ENCODE measurements around the gene GPR3.

DNA sequence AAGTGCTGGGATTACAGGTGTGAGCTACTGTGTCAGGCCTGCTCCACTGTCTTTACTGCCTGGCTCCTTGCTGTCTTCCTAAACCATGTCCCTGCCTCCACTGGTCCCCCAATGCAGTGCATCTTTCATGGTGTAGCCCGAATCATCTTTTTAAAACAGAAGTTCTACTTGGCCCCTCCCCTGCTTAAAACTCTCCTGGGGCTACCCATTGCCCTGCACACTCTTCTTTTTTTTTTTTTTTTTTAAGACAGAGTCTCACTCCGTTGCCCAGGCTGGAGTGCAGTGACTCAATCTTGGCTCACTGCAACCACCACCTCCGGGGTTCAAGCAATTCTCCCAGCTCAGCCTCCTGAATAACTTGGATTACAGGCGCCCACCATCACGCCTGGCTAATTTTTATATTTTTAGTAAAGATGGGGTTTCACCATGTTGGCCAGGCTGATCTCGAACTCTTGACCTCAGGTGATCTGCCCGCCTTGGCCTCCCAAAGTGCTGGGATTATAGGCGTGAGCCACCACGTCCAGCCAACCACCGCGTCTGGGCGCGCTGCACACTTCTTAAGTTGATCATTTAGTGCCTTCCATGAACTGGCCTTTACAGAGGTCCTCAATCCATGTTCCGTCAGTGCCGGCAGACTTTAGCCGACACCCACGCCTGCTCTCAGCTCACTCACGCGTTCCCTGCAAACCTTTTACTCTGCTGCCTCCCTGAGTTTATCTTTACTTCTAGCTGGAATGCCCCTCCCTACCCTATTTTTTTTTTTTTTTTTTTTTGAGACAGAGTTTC is 20.2 kb upstream of the GPR3 start:
- TF ChIP-seq, protein P1, sequence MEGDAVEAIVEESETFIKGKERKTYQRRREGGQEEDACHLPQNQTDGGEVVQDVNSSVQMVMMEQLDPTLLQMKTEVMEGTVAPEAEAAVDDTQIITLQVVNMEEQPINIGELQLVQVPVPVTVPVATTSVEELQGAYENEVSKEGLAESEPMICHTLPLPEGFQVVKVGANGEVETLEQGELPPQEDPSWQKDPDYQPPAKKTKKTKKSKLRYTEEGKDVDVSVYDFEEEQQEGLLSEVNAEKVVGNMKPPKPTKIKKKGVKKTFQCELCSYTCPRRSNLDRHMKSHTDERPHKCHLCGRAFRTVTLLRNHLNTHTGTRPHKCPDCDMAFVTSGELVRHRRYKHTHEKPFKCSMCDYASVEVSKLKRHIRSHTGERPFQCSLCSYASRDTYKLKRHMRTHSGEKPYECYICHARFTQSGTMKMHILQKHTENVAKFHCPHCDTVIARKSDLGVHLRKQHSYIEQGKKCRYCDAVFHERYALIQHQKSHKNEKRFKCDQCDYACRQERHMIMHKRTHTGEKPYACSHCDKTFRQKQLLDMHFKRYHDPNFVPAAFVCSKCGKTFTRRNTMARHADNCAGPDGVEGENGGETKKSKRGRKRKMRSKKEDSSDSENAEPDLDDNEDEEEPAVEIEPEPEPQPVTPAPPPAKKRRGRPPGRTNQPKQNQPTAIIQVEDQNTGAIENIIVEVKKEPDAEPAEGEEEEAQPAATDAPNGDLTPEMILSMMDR (IDR thresholded peaks at IDR 0.05), result no peak
- TF ChIP-seq POLR2AphosphoS5 (IDR thresholded peaks at IDR 0.05), result no peak
- TF ChIP-seq EP300 (IDR thresholded peaks at IDR 0.05), result no peak
- no peak for TF ChIP-seq POLR2A (IDR thresholded peaks at IDR 0.05)
